Stimulated activated CD4-positive, alpha-beta T cell treated with anti-CD3 and anti-CD28 coated beads, Interleukin-2, amount 100 ng/mL, for 4 hours (primary cell): Measurements from ENCODE around the gene NAMPT.
"Not testable (repeated sequence)": the region's sequence is repeated elsewhere in the genome, so short reads cannot be mapped to it uniquely, and the experiment has no call there.

ENCODE experiments used
- DNase-seq: peaks from one replicate; pipeline ENCODE4 v3.0.0-alpha.2; 2020; ENCODE audit warnings: low read depth

NAMPT gene

GRCh38 chr7:106304568-106304967, 19.8 kb upstream of the NAMPT start:
- DNase-seq = no peak

GRCh38 chr7:106298631-106299030, 13.8 kb upstream of the NAMPT start:
- not testable (repeated sequence) for DNase-seq

- DNase-seq = not testable (repeated sequence)
Measured at GRCh38 chr7:106298155-106298554, 13.4 kb upstream of the NAMPT start.

GRCh38 chr7:106294334-106294733, 9.6 kb upstream of the NAMPT start:
- no peak for DNase-seq

GRCh38 chr7:106291247-106291646, 6.5 kb upstream of the NAMPT start:
- DNase-seq = no peak

- no peak for DNase-seq
Measured at GRCh38 chr7:106290319-106290718, 5.5 kb upstream of the NAMPT start.

GRCh38 chr7:106289848-106290247, 5.1 kb upstream of the NAMPT start:
- no peak for DNase-seq

- DNase-seq = no peak
Measured at GRCh38 chr7:106288263-106288662, 3.5 kb upstream of the NAMPT start.

- no peak for DNase-seq
Measured at GRCh38 chr7:106287786-106288185, 3.0 kb upstream of the NAMPT start.

GRCh38 chr7:106285855-106286492, 1.2 kb upstream of the NAMPT start:
- peak; percentile 46 for DNase-seq

- peak; percentile 99 for DNase-seq
Measured at GRCh38 chr7:106285051-106285854, 470 bp upstream of the NAMPT start.

GRCh38 chr7:106283831-106284713, 711 bp downstream of the NAMPT start:
- peak; percentile 62 for DNase-seq

GRCh38 chr7:106283501-106283830, 1.3 kb downstream of the NAMPT start:
- no peak for DNase-seq

- DNase-seq = no peak
Measured at GRCh38 chr7:106282852-106283251, 1.9 kb downstream of the NAMPT start.

GRCh38 chr7:106282390-106282789, 2.4 kb downstream of the NAMPT start:
- DNase-seq = no peak

- no peak for DNase-seq
Measured at GRCh38 chr7:106281585-106282318, 3.0 kb downstream of the NAMPT start.

- DNase-seq = no peak
Measured at GRCh38 chr7:106281127-106281526, 3.7 kb downstream of the NAMPT start.

- DNase-seq = no peak
Measured at GRCh38 chr7:106279425-106280197, 5.2 kb downstream of the NAMPT start.

- no peak for DNase-seq
Measured at GRCh38 chr7:106278695-106279094, 6.1 kb downstream of the NAMPT start.

GRCh38 chr7:106277976-106278375, 6.8 kb downstream of the NAMPT start:
- no peak for DNase-seq

GRCh38 chr7:106276513-106276912, 8.3 kb downstream of the NAMPT start:
- DNase-seq = no peak
